CD4-positive, CD25-positive, alpha-beta regulatory T cell (primary cell): Measurements from ENCODE around the gene C19orf85. TPM values are rescaled to one million over a fixed set of nuclear protein-coding genes. Genes with fewer than 3 reads are reported as not detected.

ENCODE experiments used
- ATAC-seq, 2 donors: fragments of 150-1000 bp; cut with Tn5 transposase; one replicate each; pipeline ENCODE4 v1.10.0; 2021; ENCODE audit warnings: low read depth in 2 of 2, moderate number of reproducible peaks in 2 of 2, moderate library complexity in 1 of 2
- DNase-seq, 3 donors: peaks; one replicate each; pipeline versions ENCODE4 v3.0.0 to v3.0.0-alpha.2; 2012 to 2022; ENCODE audit warnings: mixed read lengths in 1 of 3
- H3K27ac ChIP-seq: one replicate; pipeline ENCODE4 v1.7.0; 2013; ENCODE audit warnings: mild to moderate bottlenecking, low read length; ENCODE audit not compliant: insufficient read depth, poor library complexity, severe bottlenecking
- H3K27me3 ChIP-seq: one replicate; pipeline ENCODE4 v1.7.0; 2013; ENCODE audit warnings: low read length; ENCODE audit not compliant: control insufficient read depth, insufficient read depth
- H3K36me3 ChIP-seq: one replicate; pipeline ENCODE4 v1.7.0; 2013; ENCODE audit warnings: mild to moderate bottlenecking, low read length, moderate library complexity; ENCODE audit not compliant: control insufficient read depth, insufficient read depth
- H3K4me1 ChIP-seq: 2 replicates; pipeline ENCODE4 v1.7.0; 2013; ENCODE audit warnings: mild to moderate bottlenecking, low read length; ENCODE audit not compliant: insufficient read depth, control insufficient read depth, poor library complexity, severe bottlenecking
- H3K4me3 ChIP-seq: one replicate; pipeline ENCODE4 v1.7.0; 2013; ENCODE audit warnings: low read depth, mild to moderate bottlenecking, low read length, moderate library complexity
- H3K9me3 ChIP-seq, 2 experiments: 1 replicate in 1 of 2; 2 replicates in 1 of 2; pipeline ENCODE4 v1.7.0; 2013; ENCODE audit warnings: low read length in 2 of 2, mild to moderate bottlenecking in 1 of 2, moderate library complexity in 1 of 2; ENCODE audit not compliant: control insufficient read depth in 2 of 2
- H3K27ac Mint-ChIP-seq, 3 donors: one replicate each; pipeline ENCODE4 v1.8.0; 2020 to 2022; ENCODE audit warnings: mild to moderate bottlenecking in 3 of 3, mixed read lengths in 3 of 3, moderate library complexity in 2 of 3
- H3K27me3 Mint-ChIP-seq: one replicate; pipeline ENCODE4 v1.8.0; 2022; ENCODE audit warnings: mild to moderate bottlenecking, mixed read lengths
- H3K36me3 Mint-ChIP-seq: one replicate; pipeline ENCODE4 v1.8.0; 2020; ENCODE audit warnings: mixed read lengths
- H3K4me1 Mint-ChIP-seq, 4 donors: one replicate each; pipeline ENCODE4 v1.8.0; 2020 to 2022; ENCODE audit warnings: mixed read lengths in 4 of 4, mild to moderate bottlenecking in 1 of 4
- H3K4me3 Mint-ChIP-seq, 4 donors: one replicate each; pipeline ENCODE4 v1.8.0; 2020 to 2022; ENCODE audit warnings: mild to moderate bottlenecking in 4 of 4, mixed read lengths in 4 of 4, moderate library complexity in 3 of 4
- H3K9me3 Mint-ChIP-seq, 7 donors: one replicate each; pipeline ENCODE4 v1.8.0; 2020 to 2022; ENCODE audit warnings: mixed read lengths in 7 of 7, mild to moderate bottlenecking in 3 of 7, moderate library complexity in 2 of 7
- polyA plus RNA-seq, 4 donors: library from polyadenylated mRNA; unstranded; fragments of 300-500 nt; fragmentation: Illumina TruSeq; gene quantifications; one replicate each; pipeline ENCODE4 v1.2.3, GENCODE V29; 2021
- total RNA-seq: library from RNA; stranded (reverse); gene quantifications from one replicate; pipeline ENCODE4 v1.2.3, GENCODE V29; 2022

The C19orf85 gene
- total and polyA plus RNA-seq, 5 donors from 2014 or later = not detected

- H3K9me3 ChIP-seq = no peaks in the 10 kb centered on the region
- H3K4me1 ChIP-seq = peaks cover 22% of the 10 kb centered on the region
- no peaks in the 10 kb centered on the region for H3K36me3 ChIP-seq
- no peak overlapping the region for H3K4me3 ChIP-seq
- no peaks in the 10 kb centered on the region for H3K27me3 Mint-ChIP-seq
- no peaks in the 10 kb centered on the region for H3K9me3 Mint-ChIP-seq
- no peak overlapping the region for H3K27ac Mint-ChIP-seq
- H3K4me3 Mint-ChIP-seq = no peak overlapping the region
- no peaks in the 10 kb centered on the region for H3K27me3 ChIP-seq
- DNase-seq (no peak), ATAC-seq (no peak)
- H3K4me1 Mint-ChIP-seq = peaks cover 0 to 30% (median 16%) of the 10 kb centered on the region in 4 donors
- H3K27ac ChIP-seq = no peak overlapping the region
- H3K36me3 Mint-ChIP-seq = peaks cover 5% of the 10 kb centered on the region
These were observed 18.6 kb upstream of the C19orf85 start for GRCh38 chr19:55482967-55483705.

- ATAC-seq (no peak), DNase-seq (no peak)
- H3K4me3 Mint-ChIP-seq = no peak overlapping the region
- H3K27me3 ChIP-seq = no peaks in the 10 kb centered on the region
- peaks cover 29% of the 10 kb centered on the region for H3K4me1 ChIP-seq
- H3K9me3 Mint-ChIP-seq = no peaks in the 10 kb centered on the region
- no peaks in the 10 kb centered on the region for H3K27me3 Mint-ChIP-seq
- H3K27ac ChIP-seq = no peak overlapping the region
- H3K4me1 Mint-ChIP-seq = peaks cover 0 to 37% (median 23%) of the 10 kb centered on the region in 4 donors
- H3K9me3 ChIP-seq = no peaks in the 10 kb centered on the region
- no peak overlapping the region for H3K4me3 ChIP-seq
- peaks cover 5% of the 10 kb centered on the region for H3K36me3 Mint-ChIP-seq
- H3K27ac Mint-ChIP-seq = no peak overlapping the region
- no peaks in the 10 kb centered on the region for H3K36me3 ChIP-seq
These were observed 17.8 kb upstream of the C19orf85 start for GRCh38 chr19:55482156-55482961.

DNA sequence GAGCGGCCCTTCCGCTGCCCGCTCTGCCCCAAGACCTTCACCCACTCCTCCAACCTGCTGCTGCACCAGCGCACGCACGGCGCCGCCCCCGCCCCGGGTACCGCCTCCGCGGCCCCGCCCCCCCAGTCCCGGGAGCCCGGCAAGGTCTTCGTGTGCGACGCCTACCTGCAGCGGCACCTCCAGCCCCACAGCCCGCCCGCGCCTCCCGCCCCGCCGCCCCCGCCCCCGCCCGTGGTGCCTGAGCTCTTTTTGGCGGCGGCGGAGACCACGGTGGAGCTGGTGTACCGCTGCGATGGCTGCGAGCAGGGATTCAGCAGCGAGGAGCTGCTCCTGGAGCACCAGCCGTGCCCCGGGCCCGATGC lies 17.2 kb upstream of the C19orf85 start:
- H3K4me3 Mint-ChIP-seq = no peak overlapping the region
- H3K27ac Mint-ChIP-seq = no peak overlapping the region
- DNase-seq = no peak

GRCh38 chr19:55481148-55481793 lies 16.7 kb upstream of the C19orf85 start:
- no peaks in the 10 kb centered on the region for H3K36me3 ChIP-seq
- Mint-ChIP-seq H3K9me3 (no peaks in the 10 kb centered on the region), H3K36me3 (peaks cover 5% of the 10 kb centered on the region), H3K4me3 (no peak overlapping the region), H3K27me3 (peaks cover 5% of the 10 kb centered on the region), H3K27ac (no peak overlapping the region), H3K4me1 (peaks cover 0 to 45% (median 26%) of the 10 kb centered on the region in 4 donors)
- H3K4me3 ChIP-seq = no peak overlapping the region
- no peaks in the 10 kb centered on the region for H3K27me3 ChIP-seq
- no peak for DNase-seq
- H3K27ac ChIP-seq = no peak overlapping the region
- H3K4me1 ChIP-seq = peaks cover 34% of the 10 kb centered on the region
- H3K9me3 ChIP-seq = no peaks in the 10 kb centered on the region
- no peak for ATAC-seq

More for the DNA sequence above, 17.2 kb upstream of the C19orf85 start:
- no peak for ATAC-seq
- H3K27me3 Mint-ChIP-seq = peaks cover 5% of the 10 kb centered on the region
- H3K4me1 Mint-ChIP-seq = peaks cover 0 to 43% (median 26%) of the 10 kb centered on the region in 4 donors
- Histone ChIP-seq H3K27me3 (no peaks in the 10 kb centered on the region), H3K4me1 (peaks cover 34% of the 10 kb centered on the region), H3K36me3 (no peaks in the 10 kb centered on the region), H3K9me3 (no peaks in the 10 kb centered on the region), H3K4me3 (no peak overlapping the region), H3K27ac (no peak overlapping the region)
- no peaks in the 10 kb centered on the region for H3K9me3 Mint-ChIP-seq
- H3K36me3 Mint-ChIP-seq = peaks cover 5% of the 10 kb centered on the region

- H3K9me3 ChIP-seq = no peaks in the 10 kb centered on the region
- peaks cover 32% of the 10 kb centered on the region for H3K4me1 ChIP-seq
- Mint-ChIP-seq H3K36me3 (peaks cover 5% of the 10 kb centered on the region), H3K9me3 (no peaks in the 10 kb centered on the region), H3K27ac (peak overlapping the region; percentile 27 to 82 (median 59)), H3K27me3 (peaks cover 5% of the 10 kb centered on the region), H3K4me3 (peak overlapping the region; percentile 26 to 95 (median 76)), H3K4me1 (peaks cover 0 to 46% (median 23%) of the 10 kb centered on the region in 4 donors)
- ATAC-seq = no peak
- no peaks in the 10 kb centered on the region for H3K27me3 ChIP-seq
- DNase-seq = no peak
- H3K4me3 ChIP-seq = no peak overlapping the region
- H3K27ac ChIP-seq = no peak overlapping the region
- H3K36me3 ChIP-seq = no peaks in the 10 kb centered on the region
These were observed 15.1 kb upstream of the C19orf85 start for GRCh38 chr19:55479451-55480230.

DNA sequence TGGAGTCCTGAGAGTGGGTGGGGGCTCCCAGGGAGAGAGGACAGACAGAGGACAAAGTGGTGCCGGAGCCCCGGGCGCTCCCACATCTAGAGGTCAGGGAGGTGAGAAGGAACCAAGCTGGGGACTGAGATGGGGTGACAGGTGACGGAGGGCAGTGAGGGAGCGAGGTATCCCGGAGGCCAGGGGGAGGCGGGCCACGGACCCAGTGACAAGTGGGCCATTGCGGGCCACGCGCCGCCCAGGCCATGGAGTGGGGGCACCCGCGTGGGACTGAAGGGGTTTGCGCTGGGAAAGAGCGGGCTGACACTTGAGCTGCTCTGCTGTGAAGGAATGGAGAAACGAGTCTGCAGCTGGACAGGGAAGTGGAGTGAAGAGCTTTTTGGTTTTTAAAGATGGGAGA lies 14.5 kb upstream of the C19orf85 start:
- Mint-ChIP-seq H3K4me1 (peaks cover 0 to 42% (median 23%) of the 10 kb centered on the region in 4 donors), H3K27me3 (peaks cover 5% of the 10 kb centered on the region), H3K36me3 (peaks cover 5% of the 10 kb centered on the region), H3K4me3 (peak overlapping the region; percentile 65 to 95 (median 75)), H3K27ac (peak overlapping the region in 1 of 3 donors; percentile 82), H3K9me3 (no peaks in the 10 kb centered on the region)
- Histone ChIP-seq H3K9me3 (no peaks in the 10 kb centered on the region), H3K36me3 (no peaks in the 10 kb centered on the region), H3K27ac (no peak overlapping the region), H3K4me3 (no peak overlapping the region), H3K27me3 (no peaks in the 10 kb centered on the region), H3K4me1 (peaks cover 26% of the 10 kb centered on the region)
- DNase-seq (no peak), ATAC-seq (no peak)

GRCh38 chr19:55478364-55478763 lies 13.8 kb upstream of the C19orf85 start:
- Mint-ChIP-seq H3K27me3 (peaks cover 5% of the 10 kb centered on the region), H3K9me3 (no peaks in the 10 kb centered on the region), H3K36me3 (peaks cover 5% of the 10 kb centered on the region), H3K4me3 (peak overlapping the region; percentile 18 to 98 (median 88)), H3K4me1 (peaks cover 0 to 42% (median 23%) of the 10 kb centered on the region in 4 donors), H3K27ac (peak overlapping the region in 2 of 3 donors; percentile 82 to 94)
- Histone ChIP-seq H3K27ac (no peak overlapping the region), H3K9me3 (no peaks in the 10 kb centered on the region), H3K27me3 (no peaks in the 10 kb centered on the region), H3K4me1 (peaks cover 19% of the 10 kb centered on the region), H3K36me3 (no peaks in the 10 kb centered on the region), H3K4me3 (no peak overlapping the region)
- ATAC-seq = no peak
- DNase-seq = no peak
